NB4 (cell line): Measurements from ENCODE around the gene GHITM.

Experiments used
- MAX ChIP-seq: IDR thresholded peaks from 2 replicates; pipeline ENCODE4 v1.6.1; 2011; ENCODE audit warnings: low read depth, low read length
- POLR2A ChIP-seq: IDR thresholded peaks from 2 replicates; pipeline ENCODE4 v1.6.1; 2011; ENCODE audit warnings: mild to moderate bottlenecking; ENCODE audit not compliant: insufficient read length; ENCODE audit errors: extremely low read depth

- TF ChIP-seq POLR2A (no peak), MAX (no peak)
Observed at GRCh38 chr10:84137811-84138210, 1.5 kb upstream of the GHITM start.
